NCI-H146 (cell line): Measurements from ENCODE around the gene MAP1LC3C.
A peak's percentile ranks its signal among the peaks of the same experiment; 100 is the strongest.

Experiments used
- DNase-seq: peaks from one replicate; lab custom pipeline; 2025; lab: John Stamatoyannopoulos, UW

MAP1LC3C gene

GRCh38 chr1:241999026-241999425, at the start of gene MAP1LC3C:
Gene MAP1LC3C, minus strand, starts transcription at chr1:241999098. Its CDS starts 90 bp downstream, at chr1:241999008.
- DNase-seq = peak; percentile 62

- no peak for DNase-seq
Observed at GRCh38 chr1:242043165-242043564, 44.3 kb upstream of the MAP1LC3C start.

GRCh38 chr1:242034392-242034791, 35.5 kb upstream of the MAP1LC3C start:
- DNase-seq = no peak

- no peak for DNase-seq
Observed at GRCh38 chr1:242033447-242033846, 34.5 kb upstream of the MAP1LC3C start.

GRCh38 chr1:242030071-242030470, 31.2 kb upstream of the MAP1LC3C start:
- DNase-seq = no peak

GRCh38 chr1:242025681-242026080, 26.8 kb upstream of the MAP1LC3C start:
- no peak for DNase-seq

GRCh38 chr1:242023805-242024204, 24.9 kb upstream of the MAP1LC3C start:
- DNase-seq = no peak

GRCh38 chr1:242019018-242019417, 20.1 kb upstream of the MAP1LC3C start:
- DNase-seq = no peak

GRCh38 chr1:242017580-242018233, 18.8 kb upstream of the MAP1LC3C start:
- DNase-seq = peak; percentile 75

GRCh38 chr1:242016479-242016878, 17.6 kb upstream of the MAP1LC3C start:
- no peak for DNase-seq

GRCh38 chr1:242011894-242012660, 13.2 kb upstream of the MAP1LC3C start:
- no peak for DNase-seq

- no peak for DNase-seq
Observed at GRCh38 chr1:242008826-242009495, 10.1 kb upstream of the MAP1LC3C start.

GRCh38 chr1:242006976-242007375, 8.1 kb upstream of the MAP1LC3C start:
- no peak for DNase-seq

- no peak for DNase-seq
Observed at GRCh38 chr1:242005866-242006535, 7.1 kb upstream of the MAP1LC3C start.

GRCh38 chr1:242004751-242005495, 6.0 kb upstream of the MAP1LC3C start:
- no peak for DNase-seq

- DNase-seq = no peak
Observed at GRCh38 chr1:242002510-242002909, 3.6 kb upstream of the MAP1LC3C start.

GRCh38 chr1:242002072-242002471, 3.2 kb upstream of the MAP1LC3C start:
- DNase-seq = no peak

- no peak for DNase-seq
Observed at GRCh38 chr1:242000434-242000833, 1.5 kb upstream of the MAP1LC3C start.

- DNase-seq = peak; percentile 59
Observed at GRCh38 chr1:241998412-241998921, 431 bp downstream of the MAP1LC3C start.

- DNase-seq = no peak
Observed at GRCh38 chr1:241997401-241997998, 1.4 kb downstream of the MAP1LC3C start.

- DNase-seq = no peak
Observed at GRCh38 chr1:241994171-241994570, 4.7 kb downstream of the MAP1LC3C start.
